ENCODE measurements around the gene MEGF11.

The MEGF11 gene

DNA sequence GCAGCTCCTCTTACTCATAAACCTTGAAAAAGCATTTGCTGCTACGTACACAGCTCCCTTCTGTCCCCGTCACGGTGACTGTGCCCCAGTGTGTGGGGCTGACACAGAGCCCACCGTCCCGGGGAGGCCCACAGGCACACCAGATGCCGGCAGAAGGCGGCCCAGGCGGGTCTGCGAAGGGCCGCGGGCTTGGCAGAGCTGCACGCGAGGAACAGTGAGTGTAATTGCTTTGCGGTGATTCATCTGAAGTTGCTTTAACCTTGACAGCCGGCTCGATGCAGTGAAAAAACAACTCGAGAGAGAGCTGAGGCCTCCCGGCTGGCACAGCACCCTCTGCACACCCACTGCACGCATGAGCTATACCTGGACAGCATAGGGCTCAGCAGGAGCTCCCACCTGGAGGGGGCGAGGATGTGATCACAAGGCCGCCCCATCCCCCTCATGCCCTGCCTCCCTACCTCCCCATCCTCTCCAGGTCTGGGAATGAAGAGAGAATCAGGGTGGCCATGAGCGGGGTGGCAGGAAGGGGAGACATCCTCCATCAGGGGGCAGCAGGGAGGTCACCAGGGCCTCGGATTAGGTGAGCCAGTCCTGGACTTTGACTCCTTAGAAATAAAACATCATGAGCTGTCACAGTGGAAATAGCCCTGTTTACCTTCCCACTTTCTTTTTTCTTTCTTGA is 172.7 kb downstream of the MEGF11 start:
- DNase-seq, result no peak

DNA sequence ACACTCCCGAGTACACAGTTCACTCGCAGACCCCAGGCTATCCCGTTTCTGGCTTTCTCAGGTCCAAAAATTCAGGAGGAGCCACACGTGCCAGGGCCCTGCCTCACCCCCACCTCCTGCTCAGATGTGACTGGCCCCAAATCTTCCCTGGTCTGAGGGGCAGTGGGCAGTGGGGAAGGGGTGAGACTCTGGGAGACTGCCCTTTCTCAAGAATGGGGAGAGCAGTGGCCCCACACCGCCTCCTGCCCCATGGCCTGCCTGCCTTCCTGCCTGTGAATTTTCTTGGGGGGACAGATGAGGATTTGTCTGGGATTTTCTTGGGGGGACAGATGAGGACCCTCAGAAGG is 174.6 kb downstream of the MEGF11 start:
- no peak for DNase-seq

DNA sequence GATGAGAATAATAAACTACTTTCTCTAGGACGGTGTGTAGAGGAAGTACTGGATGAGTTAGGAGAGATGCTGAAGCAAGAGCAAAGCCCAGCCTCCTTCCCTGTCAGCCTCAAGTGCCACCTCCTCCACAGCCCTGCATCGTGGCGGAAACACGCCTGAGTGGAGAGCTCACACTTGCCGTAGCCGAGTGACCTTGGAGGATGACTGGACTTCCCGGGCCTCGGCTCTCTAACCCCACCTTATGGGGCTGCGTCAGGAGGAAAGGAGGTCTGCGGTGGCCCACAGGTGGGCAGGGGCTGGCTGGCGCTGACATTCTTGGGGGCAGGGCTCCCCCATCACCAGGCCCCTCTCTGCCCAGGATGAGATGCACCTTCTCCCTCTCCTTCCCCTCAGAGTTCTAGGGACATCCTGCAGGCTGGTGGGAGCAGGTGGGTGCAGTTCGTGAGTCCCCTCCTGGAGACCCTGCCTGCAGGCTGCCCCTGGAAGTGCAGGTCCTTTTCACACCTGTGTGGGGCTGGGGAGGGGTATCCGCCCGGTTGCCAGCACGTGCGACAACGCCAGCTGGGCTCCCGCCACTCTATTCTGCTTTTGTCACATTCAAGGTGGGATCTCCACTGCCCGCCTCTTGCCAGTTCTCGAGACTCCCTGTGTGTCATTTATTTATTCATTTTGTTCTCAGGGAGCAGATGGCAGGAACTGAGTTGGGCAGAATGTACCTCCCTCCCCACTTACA is 175.2 kb downstream of the MEGF11 start:
- no peak for DNase-seq

DNA sequence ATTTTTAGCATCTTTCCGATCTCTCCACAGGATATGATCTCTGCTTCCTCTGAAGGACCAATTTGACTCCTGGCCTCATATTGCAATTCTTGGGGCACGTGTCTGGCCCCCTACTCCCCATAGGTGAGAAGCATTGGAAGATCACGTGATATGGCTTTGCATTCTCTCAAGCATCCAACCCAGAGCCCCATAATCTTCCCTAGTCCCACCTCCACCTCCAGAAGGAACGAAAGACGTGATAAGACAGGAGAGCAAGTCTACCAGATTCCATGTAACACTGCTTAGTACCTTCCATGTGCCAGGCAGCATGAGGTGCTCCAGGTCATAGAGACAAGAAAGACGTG is 176.3 kb downstream of the MEGF11 start:
- no peak for DNase-seq

DNA sequence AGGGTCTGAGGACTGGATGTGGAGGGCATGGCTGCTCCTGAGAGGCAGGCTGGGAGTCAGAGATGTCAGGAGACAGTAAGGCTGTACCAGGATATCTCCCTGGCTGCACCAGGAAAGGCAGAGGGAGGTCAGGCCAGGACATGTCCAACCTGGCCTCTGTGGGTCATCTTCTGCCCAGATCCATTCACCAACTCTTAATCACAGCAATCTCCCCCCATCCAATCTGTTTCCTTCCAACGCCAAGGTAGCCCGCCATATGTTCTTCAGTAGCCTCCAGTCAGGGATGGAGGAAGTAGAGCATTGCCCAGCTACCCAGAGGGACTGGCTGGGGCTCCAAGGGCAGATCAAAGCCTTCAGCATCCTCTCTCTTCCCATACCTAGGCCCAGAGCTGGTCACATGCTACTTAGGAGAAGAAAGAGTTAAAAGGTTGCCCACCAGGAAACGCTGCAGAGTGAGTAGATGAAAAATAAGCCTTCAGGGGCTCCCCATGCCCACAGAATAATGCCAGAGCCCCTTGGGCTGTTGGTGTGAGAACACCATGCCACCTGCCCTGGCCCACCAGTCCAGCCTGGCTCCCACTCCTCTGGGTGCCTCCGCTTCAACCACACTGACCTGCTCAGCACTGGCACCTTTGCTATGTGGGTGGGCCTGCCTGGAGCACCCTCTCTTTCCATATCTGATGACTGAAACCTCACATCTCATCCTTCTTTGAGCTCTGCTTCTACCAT is 176.8 kb downstream of the MEGF11 start:
- no peak for DNase-seq

DNA sequence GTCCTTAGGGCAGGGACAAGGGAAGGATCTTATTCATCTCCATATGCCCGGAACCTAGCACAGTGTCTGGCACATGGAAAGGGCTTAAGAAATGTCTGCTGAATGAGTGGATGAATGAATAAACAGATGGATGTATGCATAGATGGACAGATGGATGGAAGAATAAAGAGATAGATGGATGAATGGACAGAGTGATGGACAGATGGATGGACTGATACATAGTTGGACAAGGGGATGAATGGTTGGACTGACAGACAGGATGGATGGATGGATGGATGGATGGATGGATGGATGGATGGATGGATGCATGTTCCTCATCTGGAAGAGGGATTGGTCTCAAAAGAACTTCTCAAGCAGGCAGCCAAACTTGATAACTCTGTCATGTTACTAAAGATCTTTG is 177.6 kb downstream of the MEGF11 start:
- DNase-seq, result no peak

DNA sequence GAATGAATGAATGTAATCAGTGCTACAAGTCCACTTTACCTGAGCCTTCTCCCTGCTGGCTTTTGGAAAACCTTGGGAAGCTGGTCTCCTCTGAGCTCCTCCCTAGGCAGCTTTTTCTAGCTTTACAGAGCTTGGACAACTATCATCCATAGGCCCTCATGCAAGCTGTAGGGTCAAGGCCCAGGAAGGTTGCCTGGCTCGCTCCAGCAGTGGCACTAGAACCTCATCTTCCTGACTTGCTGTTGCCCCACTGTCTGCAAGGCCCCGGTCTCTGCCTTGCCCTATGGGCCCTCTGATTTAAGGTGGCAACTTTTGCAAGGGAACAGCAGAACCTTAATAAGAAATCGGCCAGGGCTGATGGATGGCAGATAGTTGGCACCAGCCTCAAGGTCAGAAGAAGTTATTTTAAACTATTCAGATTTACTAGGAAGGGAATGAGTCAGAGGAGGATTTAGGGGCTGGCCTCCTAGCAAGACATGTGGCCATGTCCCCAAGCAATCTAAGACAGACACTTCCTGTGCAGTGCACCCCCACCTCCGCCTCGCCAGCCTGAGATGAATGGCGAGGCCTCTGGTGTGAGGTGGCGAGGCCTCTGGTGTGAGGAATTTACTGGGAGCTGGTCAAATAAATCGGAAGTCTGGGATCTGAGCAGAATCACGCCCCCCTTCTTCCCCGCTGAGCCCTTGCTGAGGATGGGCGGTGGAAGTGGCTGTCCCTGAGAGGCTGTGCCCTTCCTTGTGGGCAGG is 180.8 kb downstream of the MEGF11 start:
- DNase-seq, result no peak

DNA sequence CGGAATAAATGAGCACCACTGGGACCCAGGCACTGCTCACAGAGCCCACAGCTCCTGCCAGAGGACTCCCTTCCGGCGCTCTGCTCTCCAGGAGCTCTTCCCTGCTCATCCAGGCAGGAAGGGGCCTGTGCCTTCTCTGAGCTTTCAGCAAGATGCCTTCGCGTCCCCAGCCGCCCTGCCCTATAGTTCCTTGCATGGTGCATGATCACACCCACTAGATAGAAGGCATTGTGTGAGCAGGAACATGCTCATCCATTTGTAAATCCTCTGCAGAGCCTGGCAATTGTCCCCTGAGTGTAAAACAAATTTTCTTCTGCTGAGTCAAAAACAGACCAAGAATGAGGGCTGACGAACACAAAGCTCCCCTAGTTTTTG is 181.6 kb downstream of the MEGF11 start:
- no peak for DNase-seq

DNA sequence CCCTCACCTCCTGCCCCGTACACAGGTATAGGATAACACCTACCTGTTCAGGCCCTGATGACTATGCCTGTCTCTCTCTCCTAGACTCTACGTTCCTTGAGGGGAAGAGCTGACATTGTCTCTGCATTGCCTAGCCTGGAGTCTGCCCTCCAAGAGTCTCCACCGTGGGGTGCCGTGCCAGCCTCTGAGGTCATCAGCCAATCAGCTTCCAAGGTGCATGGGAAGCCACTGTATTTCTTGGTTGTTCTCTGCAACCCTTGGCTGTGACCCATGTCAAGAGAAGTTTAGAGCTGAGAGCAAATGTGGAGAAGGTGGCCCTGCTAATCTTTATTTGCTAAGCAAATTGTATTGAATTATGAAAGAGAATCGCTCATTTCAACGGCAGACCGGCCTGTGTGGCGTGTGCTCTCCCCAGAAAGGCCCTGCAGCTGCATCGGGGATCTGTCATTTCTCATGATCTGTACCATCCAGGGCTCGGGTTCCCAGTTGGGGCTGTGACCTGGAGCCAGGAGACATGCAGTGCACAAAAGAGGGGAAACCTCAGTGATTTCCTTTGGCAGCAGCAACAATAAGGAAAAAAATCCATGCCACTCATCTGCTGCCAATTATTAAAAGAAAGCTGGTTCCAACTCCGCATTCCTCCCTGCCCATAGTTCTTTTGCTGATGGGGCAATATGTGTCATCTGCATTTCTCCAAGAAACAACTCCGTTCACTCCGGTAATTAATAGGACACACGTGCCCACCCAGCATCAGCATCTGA is 182.2 kb downstream of the MEGF11 start:
- no peak for DNase-seq

DNA sequence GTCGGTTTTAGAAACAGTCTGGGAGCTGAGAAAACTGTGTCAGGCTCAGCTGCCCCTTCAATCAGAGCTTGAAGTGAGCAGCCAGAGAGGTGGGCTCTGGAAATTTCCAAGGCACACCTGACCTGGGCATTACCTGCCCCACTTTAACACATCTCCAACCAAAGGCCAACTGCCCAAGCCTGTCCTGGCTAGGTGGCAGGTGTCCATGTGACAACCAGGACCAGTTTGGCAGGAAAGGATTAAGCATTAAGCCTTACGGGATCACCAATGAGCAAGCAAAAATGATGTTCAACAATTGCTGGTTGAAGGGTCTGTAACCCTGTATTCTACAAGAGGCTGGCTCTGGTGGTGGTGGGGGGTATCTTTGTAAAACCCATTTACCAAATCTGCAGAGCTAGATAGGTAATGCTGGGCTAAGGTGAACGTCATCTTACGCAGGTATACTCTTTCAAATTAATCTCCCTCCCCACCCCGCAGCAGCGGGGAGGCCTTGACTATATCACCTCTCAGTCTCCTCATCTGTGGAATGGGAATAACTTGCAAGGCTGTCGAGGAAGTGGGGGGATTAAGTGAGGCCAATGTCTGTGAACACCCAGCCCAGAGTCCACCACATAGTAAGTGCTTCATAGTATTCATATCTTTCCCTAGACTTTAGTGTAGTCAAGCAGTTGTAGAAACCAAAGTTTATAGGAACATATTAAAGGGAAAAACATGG is 183.2 kb downstream of the MEGF11 start:
- no peak for DNase-seq

DNA sequence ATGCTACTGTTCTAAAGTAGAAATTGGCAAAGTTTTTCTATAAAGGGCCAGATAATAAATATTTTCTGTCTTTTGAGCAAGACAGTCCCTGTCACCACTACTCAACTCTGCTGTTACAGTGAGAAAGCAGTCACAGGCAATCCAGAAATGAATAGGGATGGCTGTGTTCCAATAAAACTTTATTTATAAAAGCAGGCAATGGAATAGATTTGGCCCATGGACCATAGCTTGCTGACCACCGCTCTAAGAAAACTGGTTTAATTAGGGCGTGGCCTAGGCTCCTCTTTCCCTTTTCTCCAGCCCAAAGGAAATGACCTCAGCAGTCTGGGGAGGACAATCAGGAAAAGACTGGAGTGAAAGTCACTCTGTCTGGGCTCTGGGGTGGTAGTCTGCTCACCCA is 183.8 kb downstream of the MEGF11 start:
- no peak for DNase-seq

DNA sequence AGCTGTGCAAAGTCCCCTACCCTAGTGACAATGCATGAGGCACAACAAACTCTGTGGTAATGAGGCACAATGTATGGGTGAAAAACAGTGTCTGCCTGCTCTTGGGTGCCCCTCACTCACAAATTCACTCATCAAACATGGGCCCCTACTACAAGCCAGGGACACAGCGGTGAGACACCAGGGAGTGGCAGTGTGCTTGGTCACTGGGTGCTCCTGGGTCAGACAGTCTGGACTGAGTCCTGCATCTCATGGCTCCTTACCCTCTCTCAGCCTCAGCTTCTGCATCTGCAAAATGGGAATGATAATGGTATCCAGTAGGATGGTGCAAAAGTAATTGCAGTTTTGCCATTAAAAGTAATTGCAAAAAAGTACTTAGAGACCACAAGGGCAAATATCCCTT is 184.7 kb downstream of the MEGF11 start:
- DNase-seq, result no peak

DNA sequence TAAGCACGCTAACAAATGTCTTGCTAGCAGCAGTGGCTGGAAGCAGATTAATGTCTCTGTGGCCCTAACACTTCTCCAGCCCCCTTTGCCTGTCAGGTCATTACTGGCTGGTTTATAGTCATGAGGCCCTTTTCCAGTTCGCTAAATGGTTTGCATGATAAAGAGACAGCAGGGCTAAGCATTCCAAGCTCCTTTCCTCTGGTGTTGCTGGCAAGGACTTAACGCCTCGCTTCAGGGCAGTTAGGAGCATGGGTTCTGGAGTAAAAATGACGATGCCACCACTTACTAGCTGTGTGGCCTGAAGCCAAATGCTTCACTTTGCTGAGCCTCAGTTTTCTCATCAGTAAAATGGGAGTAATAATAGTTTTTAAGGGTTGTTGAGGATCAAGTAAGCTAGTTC is 185.9 kb downstream of the MEGF11 start:
- DNase-seq, result no peak

DNA sequence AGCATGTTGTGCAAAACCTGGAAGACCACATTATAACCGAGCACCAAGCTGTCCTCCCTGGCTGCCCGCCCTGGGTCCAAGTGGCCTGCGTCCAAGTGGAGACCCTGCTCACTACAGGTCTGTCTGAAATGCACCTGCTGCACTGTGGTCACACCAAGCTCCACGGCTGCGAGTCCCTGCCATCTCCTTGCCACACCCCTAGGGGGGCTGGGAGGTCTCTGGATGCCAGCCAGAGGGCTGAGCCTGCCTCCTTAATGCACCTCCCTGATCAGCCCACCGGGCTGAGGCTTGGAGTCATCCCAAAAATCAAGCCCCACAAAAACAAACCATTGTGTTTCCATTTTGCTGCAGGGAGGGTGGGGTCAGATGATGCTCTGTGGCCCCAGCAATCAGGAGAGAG is 187.1 kb downstream of the MEGF11 start:
- no peak for DNase-seq

DNA sequence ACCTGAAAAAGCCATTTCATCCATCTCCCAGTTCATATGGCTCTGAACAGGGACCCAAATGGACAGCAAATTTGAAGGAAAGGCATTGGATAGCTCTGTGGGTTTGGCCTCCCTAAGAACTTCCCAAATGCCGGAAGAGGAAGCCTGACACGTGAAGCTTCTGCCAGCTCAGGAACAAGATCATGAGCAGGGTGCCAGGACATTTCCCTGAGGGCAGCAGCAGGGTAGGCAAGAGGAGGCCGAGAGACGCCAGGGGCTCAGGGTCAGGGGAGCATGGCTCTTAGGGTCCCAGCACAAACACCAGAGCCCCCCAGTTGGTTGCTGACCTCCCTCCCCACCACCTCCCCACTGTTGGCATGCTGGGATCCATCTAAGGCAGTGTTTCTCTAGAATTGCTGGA is 187.5 kb downstream of the MEGF11 start:
- no peak for DNase-seq

DNA sequence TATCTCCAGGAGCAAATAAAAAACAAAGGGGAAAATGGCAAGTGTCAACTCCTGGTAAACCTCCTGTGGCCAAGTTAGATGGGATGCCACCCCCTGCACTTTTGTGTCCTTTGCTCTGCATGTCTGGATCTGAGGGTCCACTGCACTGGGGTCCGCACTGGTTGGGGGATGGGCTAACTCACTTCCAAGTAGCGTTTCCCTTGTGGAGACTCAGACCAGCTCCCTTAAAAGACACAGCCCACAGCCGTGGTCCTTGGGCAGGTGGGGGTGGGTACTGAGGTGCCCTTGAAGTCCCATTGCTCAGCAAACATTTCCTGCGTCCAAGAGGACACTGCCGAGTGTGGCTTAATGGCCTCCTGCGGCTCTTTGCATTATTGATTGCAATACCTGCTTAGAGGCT is 188.2 kb downstream of the MEGF11 start:
- no peak for DNase-seq

DNA sequence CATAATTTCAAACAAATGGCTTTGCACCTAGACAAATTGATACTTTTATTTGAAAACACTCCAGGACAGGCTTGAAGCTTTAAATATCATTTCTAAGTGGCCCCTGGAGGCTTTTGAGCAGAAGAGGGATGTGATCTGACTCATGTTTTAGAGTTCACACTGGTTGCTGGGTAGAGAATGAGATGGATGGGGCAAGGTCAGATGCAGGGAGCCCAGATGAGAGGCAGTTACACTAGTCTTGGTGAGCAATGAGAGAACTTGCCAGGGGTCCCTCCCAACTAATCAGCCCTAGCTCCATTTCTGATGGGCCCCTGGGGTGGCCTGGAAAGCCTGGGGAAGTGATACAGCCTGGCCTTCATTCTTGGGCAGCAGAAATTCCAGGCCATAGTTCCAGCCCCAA is 190.4 kb downstream of the MEGF11 start:
- DNase-seq, result no peak

DNA sequence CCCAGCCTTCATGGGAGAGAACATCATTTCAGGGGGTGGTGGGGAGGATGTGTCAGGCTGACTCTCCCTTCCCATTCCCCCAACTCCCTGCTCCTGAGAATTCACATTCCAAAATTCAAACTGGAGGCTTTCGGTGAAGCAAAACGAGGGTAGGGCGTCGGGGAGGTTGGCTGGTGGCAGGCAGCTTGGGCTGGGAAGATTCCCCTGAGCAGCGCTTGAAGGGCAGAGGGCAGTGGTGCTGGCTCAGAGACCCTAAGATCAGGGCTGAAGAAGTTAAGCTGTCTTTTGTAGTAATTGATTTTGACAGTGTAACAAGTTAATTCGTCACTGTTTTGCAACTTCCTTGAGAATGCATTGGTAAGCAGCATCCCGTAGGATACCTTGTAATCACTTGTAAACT is 196.5 kb downstream of the MEGF11 start:
- no peak for DNase-seq

DNA sequence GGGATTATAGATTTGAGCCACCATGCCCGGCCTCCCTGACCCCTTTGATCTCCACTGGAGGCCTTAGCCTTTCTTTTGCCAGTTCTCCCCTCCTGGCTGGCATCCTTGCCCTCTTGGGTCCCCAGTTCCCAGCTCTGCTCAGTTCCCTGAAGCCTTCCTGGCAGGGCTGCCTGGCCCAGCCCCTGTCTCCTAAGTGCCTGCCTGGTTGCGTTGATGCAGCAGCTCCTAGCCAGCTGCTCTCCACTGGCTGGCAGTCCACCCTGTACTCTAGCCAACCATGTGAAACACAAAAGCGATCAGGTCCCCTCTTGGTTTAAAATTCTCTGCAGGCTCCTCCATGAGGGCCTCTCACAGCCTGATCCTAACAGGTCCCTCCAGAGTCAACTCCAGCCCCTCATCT is 199.6 kb downstream of the MEGF11 start:
- DNase-seq, result no peak

DNA sequence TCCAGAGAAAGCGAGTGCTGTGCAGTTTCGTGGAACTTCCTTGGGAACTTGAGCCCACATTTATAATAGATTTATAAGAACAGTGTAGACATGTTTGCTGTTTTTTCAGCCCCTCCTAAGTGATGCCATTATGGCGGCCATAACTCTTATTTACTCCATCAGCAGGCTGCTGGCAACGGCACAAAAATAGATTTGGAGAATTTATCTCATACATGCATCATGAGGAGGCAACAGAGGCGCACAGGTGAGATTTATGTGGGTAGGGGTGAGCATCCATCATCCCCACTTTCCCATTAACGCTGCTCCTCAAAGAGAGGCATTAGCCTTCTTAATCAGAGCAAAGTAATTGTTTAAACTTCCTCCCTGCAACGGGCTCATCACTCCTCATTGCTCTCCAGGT is 201.7 kb downstream of the MEGF11 start:
- no peak for DNase-seq

DNA sequence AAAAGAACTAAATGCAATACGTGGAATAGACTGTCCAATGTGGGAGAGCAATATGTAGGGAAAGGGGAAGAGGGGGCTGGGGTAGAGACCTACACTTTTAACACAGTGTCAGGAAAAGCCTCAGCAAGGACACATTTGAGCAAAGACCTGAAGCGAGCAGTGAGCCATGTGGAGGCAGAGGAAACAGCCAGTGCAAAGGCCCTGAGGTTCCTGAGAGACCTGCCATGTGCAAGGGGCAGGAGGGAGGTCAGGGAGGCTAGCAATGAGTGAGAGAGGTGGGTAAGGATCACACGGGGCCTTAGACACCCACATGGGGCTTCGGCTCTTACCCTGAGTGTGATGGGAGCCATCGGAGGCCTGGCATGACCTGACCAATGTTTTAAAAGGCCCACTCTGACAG is 203.3 kb downstream of the MEGF11 start:
- no peak for DNase-seq

DNA sequence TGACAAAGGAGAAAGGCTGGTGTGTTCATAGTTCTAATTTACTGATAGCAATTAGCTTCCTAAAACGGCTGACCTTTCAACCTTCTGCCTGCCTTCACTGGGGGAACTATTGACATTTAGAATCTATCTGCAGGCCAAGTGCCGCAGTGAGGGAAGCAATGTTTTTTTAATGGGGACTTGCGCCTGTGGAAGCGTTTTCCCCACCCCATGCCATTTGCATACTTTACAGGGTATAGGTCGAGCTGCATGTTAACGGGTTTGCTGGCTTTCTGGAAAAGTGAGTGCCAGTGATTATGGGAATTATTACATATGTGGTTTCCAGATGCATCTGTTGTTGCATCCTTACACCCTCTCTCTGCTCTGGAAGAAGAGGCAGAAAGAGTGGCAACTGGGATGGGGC is 204.2 kb downstream of the MEGF11 start:
- no peak for DNase-seq

All from NCI-H1930 (cell line).